Measurements from ENCODE around the gene LRRD1. TPM values are rescaled to one million over a fixed set of nuclear protein-coding genes. Genes with fewer than 3 reads are reported as not detected.

Gene LRRD1
- total RNA-seq, 2 donors from 2014 or later: not detected

GRCh38 chr7:92158660-92159575, 20.0 kb downstream of the LRRD1 start:
- no peak overlapping the region for H3K4me3 ChIP-seq (ENCODE audit: low read length)
- H3K27me3 ChIP-seq (ENCODE audit: control insufficient read depth, insufficient read depth, low read length, poor library complexity, severe bottlenecking): no peaks in the 10 kb centered on the region
- H3K9me3 Mint-ChIP-seq: no peaks in the 10 kb centered on the region
- no peaks in the 10 kb centered on the region for H3K4me1 ChIP-seq (ENCODE audit: control insufficient read depth, insufficient read depth, low read length)
- no peak overlapping the region for H3K27ac Mint-ChIP-seq
- no peak overlapping the region for H3K4me3 Mint-ChIP-seq
- H3K36me3 Mint-ChIP-seq (ENCODE audit: low read depth): no peaks in the 10 kb centered on the region
- H3K27ac ChIP-seq (ENCODE audit: low read depth, low read length): no peak overlapping the region
- H3K9ac ChIP-seq (ENCODE audit: extremely low read depth, low read length, poor library complexity, severe bottlenecking): no peak overlapping the region
- no peaks in the 10 kb centered on the region for H3K9me3 ChIP-seq (ENCODE audit: control insufficient read depth, low read length)
- no peak for DNase-seq
- no peaks in the 10 kb centered on the region for H3K36me3 ChIP-seq (ENCODE audit: control insufficient read depth, insufficient read depth, low read length)
- 87 to 100% methylated on average over 1 to 3 of the region's 3 CpGs for WGBS, 2 experiments (ENCODE audit: insufficient coverage in 1 of 2, insufficient read length in 1 of 2)
- no peak for TF ChIP-seq CTCF (conservative IDR thresholded peaks at IDR 0.05)
- no peaks in the 10 kb centered on the region for H3K4me1 Mint-ChIP-seq
- no peaks in the 10 kb centered on the region for H3K27me3 Mint-ChIP-seq (ENCODE audit: insufficient read depth)

- Histone ChIP-seq H3K4me3 (ENCODE audit: low read length) (no peak overlapping the region), H3K9me3 (ENCODE audit: control insufficient read depth, low read length) (no peaks in the 10 kb centered on the region), H3K4me1 (ENCODE audit: control insufficient read depth, insufficient read depth, low read length) (no peaks in the 10 kb centered on the region), H3K9ac (ENCODE audit: extremely low read depth, low read length, poor library complexity, severe bottlenecking) (no peak overlapping the region), H3K27ac (ENCODE audit: low read depth, low read length) (no peak overlapping the region), H3K27me3 (ENCODE audit: control insufficient read depth, insufficient read depth, low read length, poor library complexity, severe bottlenecking) (no peaks in the 10 kb centered on the region), H3K36me3 (ENCODE audit: control insufficient read depth, insufficient read depth, low read length) (no peaks in the 10 kb centered on the region)
- Mint-ChIP-seq H3K36me3 (ENCODE audit: low read depth) (no peaks in the 10 kb centered on the region), H3K27me3 (ENCODE audit: insufficient read depth) (no peaks in the 10 kb centered on the region), H3K4me1 (no peaks in the 10 kb centered on the region), H3K27ac (no peak overlapping the region), H3K4me3 (no peak overlapping the region), H3K9me3 (no peaks in the 10 kb centered on the region)
- no peak for DNase-seq
- no peak for TF ChIP-seq CTCF (conservative IDR thresholded peaks at IDR 0.05)
Observed at GRCh38 chr7:92156990-92157389, 22.0 kb downstream of the LRRD1 start.

GRCh38 chr7:92155108-92155739, 23.7 kb downstream of the LRRD1 start:
- Mint-ChIP-seq H3K9me3 (no peaks in the 10 kb centered on the region), H3K4me1 (no peaks in the 10 kb centered on the region), H3K27ac (no peak overlapping the region), H3K36me3 (ENCODE audit: low read depth) (no peaks in the 10 kb centered on the region), H3K27me3 (ENCODE audit: insufficient read depth) (no peaks in the 10 kb centered on the region), H3K4me3 (no peak overlapping the region)
- no peaks in the 10 kb centered on the region for H3K27me3 ChIP-seq (ENCODE audit: control insufficient read depth, insufficient read depth, low read length, poor library complexity, severe bottlenecking)
- H3K4me3 ChIP-seq (ENCODE audit: low read length): no peak overlapping the region
- no peak overlapping the region for H3K27ac ChIP-seq (ENCODE audit: low read depth, low read length)
- H3K9ac ChIP-seq (ENCODE audit: extremely low read depth, low read length, poor library complexity, severe bottlenecking): no peak overlapping the region
- no peaks in the 10 kb centered on the region for H3K9me3 ChIP-seq (ENCODE audit: control insufficient read depth, low read length)
- H3K36me3 ChIP-seq (ENCODE audit: control insufficient read depth, insufficient read depth, low read length): no peaks in the 10 kb centered on the region
- H3K4me1 ChIP-seq (ENCODE audit: control insufficient read depth, insufficient read depth, low read length): no peaks in the 10 kb centered on the region
- no peak for DNase-seq
- no peak for TF ChIP-seq CTCF (conservative IDR thresholded peaks at IDR 0.05)
- 95% methylated on average over 1 of the region's 1 CpG; no CpG with 5 or more reads in 1 of the 2 experiments for WGBS, 2 experiments (ENCODE audit: insufficient coverage in 1 of 2, insufficient read length in 1 of 2)
